SJCRH30 (cell line): ENCODE measurements around the gene GMDS. TPM values are rescaled to one million over a fixed set of nuclear protein-coding genes. Genes with fewer than 3 reads are reported as not detected.

Experiments used
- DNase-seq, 2 experiments: peaks; one replicate each; pipeline ENCODE4 v3.0.0-alpha.2; 2015 to 2020
- H3K27ac ChIP-seq: fragments of 250-450 bp; sonication (Bioruptor Pico); 2 replicates; pipeline ENCODE4 v1.5.1; 2020; ENCODE audit warnings: mild to moderate bottlenecking, moderate library complexity
- H3K27me3 ChIP-seq: fragments of 250-450 bp; sonication (Bioruptor Pico); 2 replicates; pipeline ENCODE4 v1.5.1; 2020; ENCODE audit warnings: mild to moderate bottlenecking, moderate library complexity
- H3K36me3 ChIP-seq: fragments of 250-450 bp; sonication (Bioruptor Pico); 2 replicates; pipeline ENCODE4 v1.5.1; 2020; ENCODE audit warnings: mild to moderate bottlenecking, moderate library complexity
- H3K4me1 ChIP-seq: fragments of 250-450 bp; sonication (Bioruptor Pico); 2 replicates; pipeline ENCODE4 v1.5.1; 2020; ENCODE audit warnings: mild to moderate bottlenecking, moderate library complexity
- H3K4me3 ChIP-seq: fragments of 250-450 bp; sonication (Bioruptor Pico); 2 replicates; pipeline ENCODE4 v1.5.1; 2020; ENCODE audit warnings: mild to moderate bottlenecking, moderate library complexity
- H3K9me3 ChIP-seq: fragments of 250-450 bp; sonication (Bioruptor Pico); replicated peaks from 2 replicates; pipeline ENCODE4 v1.5.1; 2020; ENCODE audit warnings: mild to moderate bottlenecking, moderate library complexity
- total RNA-seq: library from RNA; depleted of rRNA; stranded (reverse); fragments of >200 nt; shearing (Covaris generic); gene quantifications from 2 replicates; pipeline ENCODE4 v1.2.3, GENCODE V29; 2014

GMDS gene
- total RNA-seq, 1 experiment from 2014 or later = 7.9 TPM

GRCh38 chr6:2033544-2033943 is 211.9 kb downstream of the GMDS start:
- no peaks in the 10 kb centered on the region for H3K9me3 ChIP-seq
- H3K27me3 ChIP-seq = no peaks in the 10 kb centered on the region
- H3K4me1 ChIP-seq = peaks cover 5% of the 10 kb centered on the region; the same call in 1 of the 2 replicates
- no peak overlapping the region for H3K27ac ChIP-seq
- no peak for DNase-seq
- no peak overlapping the region for H3K4me3 ChIP-seq
- no peaks in the 10 kb centered on the region for H3K36me3 ChIP-seq

- Histone ChIP-seq H3K27me3 (no peaks in the 10 kb centered on the region), H3K4me1 (no peaks in the 10 kb centered on the region), H3K4me3 (no peak overlapping the region), H3K9me3 (no peaks in the 10 kb centered on the region), H3K27ac (no peak overlapping the region), H3K36me3 (no peaks in the 10 kb centered on the region)
- DNase-seq = no peak
Measured at GRCh38 chr6:2030682-2031244, 214.6 kb downstream of the GMDS start.

DNA sequence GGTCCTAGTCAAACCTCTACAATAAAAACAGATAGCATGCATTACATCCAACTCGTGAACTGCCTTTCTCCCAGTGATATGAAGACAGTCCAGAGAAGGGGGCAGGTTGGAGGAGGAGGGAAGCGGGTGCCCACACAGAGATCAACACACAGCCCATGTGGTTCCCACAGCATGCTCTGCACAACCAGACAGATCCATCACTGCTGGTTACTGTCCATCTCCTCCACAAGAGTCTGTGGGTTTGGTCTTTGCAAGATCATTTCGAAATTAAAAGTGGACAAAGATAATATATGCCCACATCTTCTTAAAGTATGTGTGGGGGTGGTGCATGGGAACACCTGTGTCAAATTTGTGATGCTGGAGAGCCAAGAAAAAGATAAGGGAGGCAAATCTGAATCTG is 215.5 kb downstream of the GMDS start:
- no peak overlapping the region for H3K27ac ChIP-seq
- no peak overlapping the region for H3K4me3 ChIP-seq
- no peaks in the 10 kb centered on the region for H3K4me1 ChIP-seq
- DNase-seq = no peak
- H3K27me3 ChIP-seq = no peaks in the 10 kb centered on the region
- H3K9me3 ChIP-seq = no peaks in the 10 kb centered on the region
- H3K36me3 ChIP-seq = no peaks in the 10 kb centered on the region

DNA sequence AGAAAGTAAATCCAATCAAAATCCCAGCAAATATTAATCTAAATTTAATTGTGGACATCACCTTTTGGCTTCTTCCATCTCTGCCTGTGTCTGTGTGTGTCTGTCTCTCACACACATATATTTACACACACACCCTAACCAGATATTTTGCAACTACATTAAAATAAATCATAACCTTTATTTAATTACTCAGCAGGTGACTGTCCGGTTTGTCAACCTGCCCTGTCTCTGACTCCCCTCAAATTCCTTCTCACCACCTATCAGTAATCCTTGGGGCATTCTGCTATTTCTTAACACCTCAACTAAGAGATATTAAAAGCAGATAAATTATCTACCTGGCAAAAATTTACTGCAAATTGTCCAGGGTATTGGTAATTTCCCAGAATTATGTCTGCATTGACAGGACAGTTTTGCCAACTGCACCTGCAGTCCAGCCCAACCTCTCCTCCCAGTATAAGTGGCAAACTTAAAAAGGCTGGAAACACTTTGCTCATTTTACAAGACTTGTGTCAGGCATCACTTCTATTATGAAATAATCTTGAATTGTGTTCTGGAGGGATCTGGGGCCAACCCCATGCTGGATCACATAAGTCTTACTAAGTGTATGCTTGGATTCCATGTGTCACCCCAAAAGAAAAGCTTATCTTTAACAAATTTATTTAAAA is 216.1 kb downstream of the GMDS start:
- Histone ChIP-seq H3K27ac (no peak overlapping the region), H3K4me3 (no peak overlapping the region), H3K4me1 (no peaks in the 10 kb centered on the region), H3K9me3 (no peaks in the 10 kb centered on the region), H3K27me3 (no peaks in the 10 kb centered on the region), H3K36me3 (no peaks in the 10 kb centered on the region)
- DNase-seq = no peak

- Histone ChIP-seq H3K4me1 (no peaks in the 10 kb centered on the region), H3K27ac (no peak overlapping the region), H3K4me3 (no peak overlapping the region), H3K27me3 (no peaks in the 10 kb centered on the region), H3K9me3 (no peaks in the 10 kb centered on the region), H3K36me3 (no peaks in the 10 kb centered on the region)
- no peak for DNase-seq
Measured at GRCh38 chr6:2028457-2029038, 216.9 kb downstream of the GMDS start.

DNA sequence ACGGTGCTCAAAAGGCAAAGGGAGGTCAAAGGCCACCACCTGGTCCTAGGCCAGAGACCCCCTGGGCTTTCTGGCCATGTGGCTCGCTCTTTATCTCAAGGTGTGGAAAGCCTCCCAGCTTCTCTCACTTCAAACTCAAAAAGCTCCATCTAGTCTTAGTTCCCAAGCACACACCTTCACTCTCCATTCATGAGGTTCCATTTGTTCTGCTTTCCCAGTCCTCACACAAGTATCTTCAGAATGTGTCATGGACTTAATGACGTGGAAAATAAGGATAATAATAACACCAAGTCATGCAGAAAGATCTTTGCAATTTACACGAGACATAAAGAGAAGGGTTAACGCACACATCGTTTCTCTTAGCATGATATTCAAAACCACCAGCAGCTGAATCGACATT is 219.3 kb downstream of the GMDS start:
- Histone ChIP-seq H3K27ac (no peak overlapping the region), H3K4me1 (peaks cover 8% of the 10 kb centered on the region), H3K36me3 (no peaks in the 10 kb centered on the region), H3K9me3 (no peaks in the 10 kb centered on the region), H3K4me3 (no peak overlapping the region), H3K27me3 (no peaks in the 10 kb centered on the region)
- DNase-seq = no peak

DNA sequence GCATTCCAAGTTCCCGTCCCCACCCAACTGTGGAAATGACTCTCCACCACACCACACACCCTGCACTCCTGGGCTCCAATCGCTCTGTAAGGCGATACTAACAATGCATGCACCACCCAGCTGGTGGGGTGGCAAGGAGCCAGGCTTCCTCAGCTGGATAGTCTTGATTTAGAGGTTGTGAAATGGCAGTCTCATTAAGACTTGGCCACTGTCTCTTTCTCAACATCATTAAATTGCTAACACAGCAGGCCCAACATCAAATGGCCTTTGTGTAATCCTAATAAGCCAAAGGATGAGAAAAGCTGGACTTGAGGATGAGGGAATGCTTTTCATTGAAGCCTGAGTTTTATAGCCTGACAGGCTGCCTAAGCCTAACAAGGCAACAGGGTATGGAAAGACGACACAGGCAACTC is 223.7 kb downstream of the GMDS start:
- no peaks in the 10 kb centered on the region for H3K9me3 ChIP-seq

GRCh38 chr6:2020909-2021308 is 224.5 kb downstream of the GMDS start:
- DNase-seq = peak in 1 of 2 experiments; percentile 7
- Histone ChIP-seq H3K4me3 (no peak overlapping the region), H3K27ac (no peak overlapping the region), H3K36me3 (no peaks in the 10 kb centered on the region), H3K9me3 (no peaks in the 10 kb centered on the region), H3K27me3 (no peaks in the 10 kb centered on the region), H3K4me1 (peaks cover 9% of the 10 kb centered on the region)

More for the DNA sequence above, 223.7 kb downstream of the GMDS start:
- Histone ChIP-seq H3K4me1 (peaks cover 9% of the 10 kb centered on the region), H3K36me3 (no peaks in the 10 kb centered on the region), H3K27ac (no peak overlapping the region), H3K4me3 (no peak overlapping the region), H3K27me3 (no peaks in the 10 kb centered on the region)
- DNase-seq = peak; percentile 68 to 78

DNA sequence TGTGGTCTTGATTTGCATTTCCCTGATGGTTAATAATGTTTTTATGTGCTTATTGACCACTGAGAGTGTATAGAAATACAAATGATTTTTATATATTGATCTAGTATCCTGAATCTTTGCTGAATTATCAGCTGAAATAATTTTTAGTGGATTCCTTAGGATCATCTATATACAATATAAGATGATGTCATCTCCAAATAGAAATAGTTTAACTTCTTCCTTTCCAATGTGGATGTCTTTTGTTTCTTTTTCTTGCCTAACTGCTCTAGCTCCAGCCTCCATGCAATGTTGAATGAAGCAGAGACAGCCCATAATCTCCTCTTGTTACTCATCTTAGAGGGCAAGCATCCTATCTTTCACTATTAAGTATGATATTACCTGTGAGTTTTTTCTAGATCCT is 226.4 kb downstream of the GMDS start:
- no peak for DNase-seq
- H3K27ac ChIP-seq = no peak overlapping the region

DNA sequence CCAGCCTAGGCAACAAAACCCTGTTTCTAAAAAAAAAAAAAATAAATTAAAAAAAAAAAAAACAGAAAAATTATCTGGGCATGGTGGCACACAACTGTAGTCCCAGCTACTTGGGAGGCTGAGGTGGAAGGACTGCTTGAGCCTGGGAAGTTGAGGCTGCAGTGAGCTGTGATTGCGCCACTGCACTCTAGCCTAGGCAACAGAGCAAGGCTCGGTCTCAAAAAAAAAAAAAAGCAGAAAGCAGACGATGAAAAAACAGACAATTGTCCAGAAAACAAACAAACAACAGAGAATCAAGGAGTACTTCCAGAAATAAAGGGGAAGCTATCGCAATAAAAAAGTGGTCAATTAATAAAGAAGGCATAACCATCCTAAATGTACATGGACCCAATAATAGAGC is 229.4 kb downstream of the GMDS start:
- H3K27ac ChIP-seq = no peak overlapping the region
- H3K9me3 ChIP-seq = no peaks in the 10 kb centered on the region
- no peak for DNase-seq
- H3K4me1 ChIP-seq = peaks cover under 1% of the 10 kb centered on the region; the same call in 1 of the 2 replicates
- H3K4me3 ChIP-seq = no peak overlapping the region
- H3K36me3 ChIP-seq = no peaks in the 10 kb centered on the region
- H3K27me3 ChIP-seq = no peaks in the 10 kb centered on the region

More for the DNA sequence above, 226.4 kb downstream of the GMDS start:
- peaks cover 9% of the 10 kb centered on the region for H3K4me1 ChIP-seq
- H3K36me3 ChIP-seq = no peaks in the 10 kb centered on the region
- no peaks in the 10 kb centered on the region for H3K27me3 ChIP-seq
- no peaks in the 10 kb centered on the region for H3K9me3 ChIP-seq
- no peak overlapping the region for H3K4me3 ChIP-seq

DNA sequence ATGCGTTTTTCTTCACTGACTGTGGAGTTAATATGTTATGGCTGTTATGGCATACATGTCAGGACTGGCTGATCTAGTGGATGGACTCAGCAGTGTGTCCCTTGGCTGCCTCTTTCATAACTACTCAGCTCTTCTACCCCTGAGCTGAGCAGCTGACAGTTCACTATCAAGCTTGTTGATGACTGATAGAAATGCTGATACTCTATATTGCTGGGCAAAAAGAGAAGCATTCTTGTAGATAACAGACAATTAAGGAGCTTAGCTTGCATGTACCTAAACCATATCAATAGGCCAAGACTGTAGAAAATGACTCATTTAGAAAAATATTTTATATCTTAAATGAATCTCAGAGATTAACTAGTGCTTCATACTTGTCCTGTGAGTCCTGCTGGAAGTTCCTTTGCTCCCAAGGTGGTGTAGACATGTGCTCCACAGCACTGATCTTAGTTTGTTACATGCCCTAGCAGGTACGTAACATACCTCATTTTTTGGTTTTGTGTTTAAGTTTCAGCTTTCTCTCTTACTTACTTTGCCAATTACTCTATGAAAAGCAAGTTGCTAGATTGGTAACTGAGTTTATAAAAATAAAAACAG is 236.9 kb downstream of the GMDS start:
- H3K36me3 ChIP-seq = no peaks in the 10 kb centered on the region
- H3K27me3 ChIP-seq = no peaks in the 10 kb centered on the region
- H3K9me3 ChIP-seq = no peaks in the 10 kb centered on the region
- H3K4me3 ChIP-seq = no peak overlapping the region
- DNase-seq = no peak
- H3K27ac ChIP-seq = no peak overlapping the region
- no peaks in the 10 kb centered on the region for H3K4me1 ChIP-seq

DNA sequence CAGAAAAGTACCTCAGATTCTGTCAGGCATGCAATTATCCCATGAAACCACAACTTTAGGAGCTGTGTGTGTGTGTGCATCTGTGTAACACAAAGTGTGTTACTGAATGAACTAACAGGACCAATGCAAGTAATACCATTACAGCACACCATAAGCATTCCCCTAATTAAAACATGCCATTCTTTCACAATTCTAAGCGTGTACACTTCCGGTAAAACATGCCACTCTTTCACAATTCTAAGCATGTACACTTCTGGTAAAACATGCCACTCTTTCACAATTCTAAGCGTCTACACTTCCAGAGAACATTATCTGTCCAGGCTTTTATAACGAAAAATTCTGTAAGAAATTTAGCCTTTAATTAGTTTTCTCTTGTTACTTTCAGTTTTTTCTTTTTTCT is 238.2 kb downstream of the GMDS start:
- H3K27me3 ChIP-seq = no peaks in the 10 kb centered on the region
- no peaks in the 10 kb centered on the region for H3K9me3 ChIP-seq
- H3K27ac ChIP-seq = no peak overlapping the region
- H3K4me3 ChIP-seq = no peak overlapping the region
- DNase-seq = no peak
- H3K4me1 ChIP-seq = no peaks in the 10 kb centered on the region
- no peaks in the 10 kb centered on the region for H3K36me3 ChIP-seq

- Histone ChIP-seq H3K9me3 (no peaks in the 10 kb centered on the region), H3K4me3 (no peak overlapping the region), H3K27ac (no peak overlapping the region), H3K4me1 (no peaks in the 10 kb centered on the region), H3K27me3 (no peaks in the 10 kb centered on the region), H3K36me3 (no peaks in the 10 kb centered on the region)
- DNase-seq = no peak
Measured at GRCh38 chr6:2004888-2005287, 240.5 kb downstream of the GMDS start.

GRCh38 chr6:2000962-2001361 is 244.4 kb downstream of the GMDS start:
- no peaks in the 10 kb centered on the region for H3K9me3 ChIP-seq
- no peak overlapping the region for H3K27ac ChIP-seq
- no peak overlapping the region for H3K4me3 ChIP-seq
- DNase-seq = no peak
- no peaks in the 10 kb centered on the region for H3K27me3 ChIP-seq
- H3K36me3 ChIP-seq = no peaks in the 10 kb centered on the region
- H3K4me1 ChIP-seq = no peaks in the 10 kb centered on the region

DNA sequence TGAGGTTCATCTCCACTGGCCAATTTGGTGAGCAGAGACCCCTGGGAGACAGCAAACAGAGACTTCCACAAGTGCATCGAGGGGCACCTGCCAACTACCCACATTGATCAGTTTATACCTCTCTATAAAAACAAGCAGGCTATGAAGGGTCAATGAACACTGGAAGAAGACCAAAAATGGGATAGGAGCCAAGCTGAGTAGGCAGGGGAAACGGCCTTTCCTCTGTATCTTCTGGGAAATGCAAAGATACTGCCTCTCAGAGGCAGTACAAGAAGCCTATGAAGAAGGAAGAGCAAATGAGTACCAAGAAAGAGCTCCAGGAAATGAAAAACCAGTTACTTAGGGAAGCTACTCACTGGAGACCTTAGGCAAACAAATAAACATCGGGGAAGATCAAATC is 247.7 kb downstream of the GMDS start:
- no peaks in the 10 kb centered on the region for H3K9me3 ChIP-seq
- DNase-seq = no peak
- H3K27ac ChIP-seq = no peak overlapping the region
- no peaks in the 10 kb centered on the region for H3K4me1 ChIP-seq
- H3K36me3 ChIP-seq = no peaks in the 10 kb centered on the region
- H3K4me3 ChIP-seq = no peak overlapping the region
- no peaks in the 10 kb centered on the region for H3K27me3 ChIP-seq
